Renal cortex interstitium (tissue), 11 donors: Measurements from ENCODE around the gene SLC25A25. TPM values are rescaled to one million over a fixed set of nuclear protein-coding genes. Genes with fewer than 3 reads are reported as not detected.
"Not testable (repeated sequence)": the region's sequence is repeated elsewhere in the genome, so short reads cannot be mapped to it uniquely, and the experiment has no call there.

ENCODE experiments used
- DNase-seq, 11 donors: peaks; one replicate each; pipeline ENCODE4 v3.0.0-alpha.2; 2013; ENCODE audit warnings: low read depth in 9 of 11, low spot score in 4 of 11; ENCODE audit errors: extremely low read depth in 1 of 11
- polyA plus RNA-seq, 3 donors: library from polyadenylated mRNA; unstranded; fragments of 120-200 nt; gene quantifications; one replicate each; pipeline ENCODE4 v1.2.1, GENCODE V29; 2013; ENCODE audit not compliant: insufficient read length in 3 of 3

Gene SLC25A25
- polyA plus RNA-seq, 3 donors, result 13.0 to 14.9 (median 13.2) TPM

- not testable (repeated sequence) for DNase-seq
Measured at GRCh38 chr9:128045409-128045808, 22.6 kb upstream of the SLC25A25 start.

GRCh38 chr9:128045831-128046230 lies 22.2 kb upstream of the SLC25A25 start:
- DNase-seq, result no peak

GRCh38 chr9:128047231-128047630 lies 20.8 kb upstream of the SLC25A25 start:
- no peak for DNase-seq

GRCh38 chr9:128048663-128049062 lies 19.4 kb upstream of the SLC25A25 start:
- no peak for DNase-seq

GRCh38 chr9:128049843-128050242 lies 18.2 kb upstream of the SLC25A25 start:
- DNase-seq, result no peak

- no peak for DNase-seq
Measured at GRCh38 chr9:128051932-128052709, 15.9 kb upstream of the SLC25A25 start.

- no peak for DNase-seq
Measured at GRCh38 chr9:128053560-128053959, 14.5 kb upstream of the SLC25A25 start.

GRCh38 chr9:128054087-128054486 lies 13.9 kb upstream of the SLC25A25 start:
- no peak for DNase-seq

GRCh38 chr9:128055344-128056040 lies 12.5 kb upstream of the SLC25A25 start:
- DNase-seq, result no peak

- DNase-seq, result no peak
Measured at GRCh38 chr9:128056086-128056485, 11.9 kb upstream of the SLC25A25 start.

GRCh38 chr9:128056887-128057723 lies 10.9 kb upstream of the SLC25A25 start:
- DNase-seq, result no peak

- no peak for DNase-seq
Measured at GRCh38 chr9:128057724-128058409, 10.2 kb upstream of the SLC25A25 start.

- no peak for DNase-seq
Measured at GRCh38 chr9:128059365-128059983, 8.6 kb upstream of the SLC25A25 start.

- DNase-seq, result no peak
Measured at GRCh38 chr9:128061275-128061960, 6.6 kb upstream of the SLC25A25 start.

- no peak for DNase-seq
Measured at GRCh38 chr9:128062279-128062678, 5.8 kb upstream of the SLC25A25 start.

GRCh38 chr9:128062846-128063831 lies 4.9 kb upstream of the SLC25A25 start:
- DNase-seq, result no peak
